Thyroid gland (tissue), 4 donors: ENCODE measurements around the gene DNAJC30. TPM values are rescaled to one million over a fixed set of nuclear protein-coding genes. Genes with fewer than 3 reads are reported as not detected.

Experiments used
- DNase-seq, 2 donors: peaks; one replicate each; pipeline ENCODE4 v3.0.0-alpha.2; 2019
- H3K27ac ChIP-seq, 3 donors: fragments of 200-600 bp; sonication (generic); 1 replicate in 2 of 3; 2 replicates in 1 of 3; pipeline ENCODE4 v1.5.1; 2016 to 2019; ENCODE audit warnings: mild to moderate bottlenecking in 1 of 3, moderate library complexity in 1 of 3
- H3K27me3 ChIP-seq: fragments of 200-600 bp; sonication (generic); one replicate; pipeline ENCODE4 v1.5.1; 2019
- H3K36me3 ChIP-seq, 2 donors: fragments of 200-600 bp; sonication (generic); one replicate each; pipeline ENCODE4 v1.5.1; 2016 to 2019
- H3K4me1 ChIP-seq, 2 donors: fragments of 200-600 bp; sonication (generic); one replicate each; pipeline ENCODE4 v1.5.1; 2017 to 2019
- H3K4me3 ChIP-seq, 3 donors: fragments of 200-600 bp; sonication (generic); replicated peaks in 1 of 3; 1 replicate in 2 of 3; 2 replicates in 1 of 3; pipeline ENCODE4 v1.5.1; 2016; ENCODE audit warnings: mild to moderate bottlenecking in 1 of 3
- H3K9me3 ChIP-seq: fragments of 200-600 bp; sonication (generic); one replicate; pipeline ENCODE4 v1.5.1; 2017
- CTCF ChIP-seq, 6 experiments: fragments of 200-600 bp in 3 of 6; fragments of 450-650 bp in 3 of 6; sonication (generic) in 3 of 6; IDR thresholded peaks; one replicate each; pipeline ENCODE4 v1.5.1; 2016 to 2019; ENCODE audit warnings: antibody characterized with exemption in 6 of 6, mild to moderate bottlenecking in 2 of 6, inconsistent platforms in 1 of 6, moderate library complexity in 1 of 6
- POLR2A ChIP-seq, 2 donors: fragments of 450-650 bp; IDR thresholded peaks; one replicate each; pipeline ENCODE4 v1.6.1; 2017; ENCODE audit warnings: antibody characterized with exemption in 2 of 2, mild to moderate bottlenecking in 2 of 2, moderate library complexity in 1 of 2
- WGBS, 2 donors: methylation state at CpG; one replicate each; pipeline ENCODE4 v1.1.5; 2017; 5-methylcytosine and 5-hydroxymethylcytosine counted together
- intact Hi-C: fragments of 100-400 bp; cut with DNase I; formaldehyde crosslinking; loops from one replicate; pipeline ENCODE4 v1.15.1; 2023
- total RNA-seq, 4 donors: library from RNA; depleted of rRNA; stranded (reverse); fragments of >200 nt; gene quantifications; one replicate each; pipeline ENCODE4 v1.2.3, GENCODE V29; 2016

The DNAJC30 gene
- total RNA-seq, 4 donors from 2014 or later, result 9.0 to 19.1 (median 14.8) TPM

GRCh38 chr7:73644688-73645286 is 38.5 kb downstream of the DNAJC30 start:
- WGBS, 2 donors, result 54 to 75% methylated on average over 5 of the region's 5 CpGs
- DNase-seq, result no peak
- no peak overlapping the region for H3K27ac ChIP-seq
- H3K4me1 ChIP-seq, result peaks cover 5 to 8% of the 10 kb centered on the region in 2 donors
- H3K9me3 ChIP-seq, result no peaks in the 10 kb centered on the region
- TF ChIP-seq POLR2A (IDR thresholded peaks at IDR 0.05) (no peak), CTCF (IDR thresholded peaks at IDR 0.05) (no peak)
- H3K36me3 ChIP-seq, result no peaks in the 10 kb centered on the region
- intact Hi-C loops, result no loop called here
- H3K27me3 ChIP-seq, result no peaks in the 10 kb centered on the region
- no peak overlapping the region for H3K4me3 ChIP-seq

GRCh38 chr7:73642834-73643233 is 40.4 kb downstream of the DNAJC30 start:
- Histone ChIP-seq H3K27ac (no peak overlapping the region), H3K4me3 (no peak overlapping the region), H3K27me3 (no peaks in the 10 kb centered on the region), H3K9me3 (no peaks in the 10 kb centered on the region), H3K36me3 (no peaks in the 10 kb centered on the region), H3K4me1 (peaks cover under 1 to 5% of the 10 kb centered on the region in 2 donors)
- TF ChIP-seq POLR2A (IDR thresholded peaks at IDR 0.05), result no peak
- TF ChIP-seq CTCF (IDR thresholded peaks at IDR 0.05), result no peak
- intact Hi-C loops, result no loop called here
- 59 to 68% methylated on average over 2 of the region's 2 CpGs for WGBS, 2 donors
- DNase-seq, result no peak

GRCh38 chr7:73638911-73639310 is 44.3 kb downstream of the DNAJC30 start:
- WGBS, 2 donors, result 65 to 68% methylated on average over 3 of the region's 3 CpGs
- Histone ChIP-seq H3K27ac (no peak overlapping the region), H3K36me3 (no peaks in the 10 kb centered on the region)

GRCh38 chr7:73635428-73636200 is 47.6 kb downstream of the DNAJC30 start:
- no peaks in the 10 kb centered on the region for H3K27me3 ChIP-seq
- H3K4me1 ChIP-seq, result no peaks in the 10 kb centered on the region
- WGBS, 2 donors, result 90% methylated on average over 8 of the region's 8 CpGs
- H3K4me3 ChIP-seq, result no peak overlapping the region
- no peak overlapping the region for H3K27ac ChIP-seq
- no peak for TF ChIP-seq POLR2A (IDR thresholded peaks at IDR 0.05)
- TF ChIP-seq CTCF (IDR thresholded peaks at IDR 0.05), result no peak
- DNase-seq, result no peak
- intact Hi-C loops, result no loop called here
- no peaks in the 10 kb centered on the region for H3K9me3 ChIP-seq
- H3K36me3 ChIP-seq, result no peaks in the 10 kb centered on the region

More at GRCh38 chr7:73638911-73639310, 44.3 kb downstream of the DNAJC30 start:
- intact Hi-C loops, result no loop called here
- H3K9me3 ChIP-seq, result no peaks in the 10 kb centered on the region
- no peaks in the 10 kb centered on the region for H3K4me1 ChIP-seq
- H3K4me3 ChIP-seq, result no peak overlapping the region
- H3K27me3 ChIP-seq, result no peaks in the 10 kb centered on the region
- TF ChIP-seq POLR2A (IDR thresholded peaks at IDR 0.05) (no peak), CTCF (IDR thresholded peaks at IDR 0.05) (no peak)
- DNase-seq, result no peak

- DNase-seq, result no peak
- Histone ChIP-seq H3K4me1 (no peaks in the 10 kb centered on the region), H3K36me3 (no peaks in the 10 kb centered on the region)
These were observed 49.4 kb downstream of the DNAJC30 start for GRCh38 chr7:73633844-73634243.

More at GRCh38 chr7:73633844-73634243, 49.4 kb downstream of the DNAJC30 start:
- no peak overlapping the region for H3K27ac ChIP-seq
- H3K27me3 ChIP-seq, result no peaks in the 10 kb centered on the region
- no peaks in the 10 kb centered on the region for H3K9me3 ChIP-seq
- 84 to 86% methylated on average over 8 of the region's 8 CpGs for WGBS, 2 donors
- no peak overlapping the region for H3K4me3 ChIP-seq
- TF ChIP-seq CTCF (IDR thresholded peaks at IDR 0.05) (no peak), POLR2A (IDR thresholded peaks at IDR 0.05) (no peak)
- intact Hi-C loops, result no loop called here
